ENCODE measurements around the gene RPL36AL.

The RPL36AL gene

GRCh38 chr14:49579841-49580240 is 40.6 kb downstream of the RPL36AL start:
- TF ChIP-seq CTCF (IDR thresholded peaks at IDR 0.05; ENCODE audit: low read depth, low read length, missing control alignments), result no peak
- H3K4me3 ChIP-seq (ENCODE audit: low read depth, low read length), result no peak overlapping the region
- DNase-seq (ENCODE audit: low read depth), result no peak

DNA sequence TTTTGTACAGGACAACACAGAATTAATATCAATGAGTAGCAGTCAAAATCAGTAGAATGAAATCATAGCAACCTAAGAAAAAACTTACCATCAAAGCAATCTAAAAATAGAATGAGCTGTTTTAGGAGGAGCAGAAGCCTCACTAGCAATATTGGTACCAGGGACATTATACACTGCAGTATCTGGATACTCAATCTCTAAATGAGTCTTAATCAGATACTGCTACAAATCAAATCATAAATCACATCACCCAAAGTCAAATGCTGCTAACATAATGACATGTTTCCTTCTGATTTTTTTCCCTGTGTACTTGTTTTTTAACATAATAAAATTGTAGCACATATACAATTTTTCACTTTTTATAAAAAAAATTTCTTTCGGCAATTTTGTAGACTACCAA is 42.3 kb downstream of the RPL36AL start:
- no peak for TF ChIP-seq CTCF (IDR thresholded peaks at IDR 0.05; ENCODE audit: low read depth, low read length, missing control alignments)
- no peak for DNase-seq (ENCODE audit: low read depth)
- H3K4me3 ChIP-seq (ENCODE audit: low read depth, low read length), result no peak overlapping the region

DNA sequence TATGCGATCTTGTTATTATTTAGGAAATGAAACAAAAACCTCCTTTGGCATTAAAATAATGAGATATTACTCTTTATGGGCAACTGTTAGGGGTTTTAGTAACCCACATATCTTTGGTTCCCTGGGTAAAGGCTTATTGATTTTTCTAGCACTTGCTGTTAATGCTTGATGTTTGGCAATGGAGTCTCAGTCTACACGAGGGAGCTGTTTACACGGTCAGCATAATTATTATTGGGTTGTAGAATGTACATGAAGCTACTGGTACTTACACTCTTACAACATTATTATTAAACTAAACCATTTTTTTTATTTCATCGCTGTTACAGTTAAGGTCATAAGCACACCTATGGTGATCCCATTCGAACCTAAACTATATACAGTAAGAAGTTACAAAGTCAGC is 46.4 kb downstream of the RPL36AL start:
- TF ChIP-seq CTCF (IDR thresholded peaks at IDR 0.05; ENCODE audit: low read depth, low read length, missing control alignments), result no peak
- no peak overlapping the region for H3K4me3 ChIP-seq (ENCODE audit: low read depth, low read length)
- DNase-seq (ENCODE audit: low read depth), result no peak

GRCh38 chr14:49569281-49569680 is 51.1 kb downstream of the RPL36AL start:
- no peak for DNase-seq (ENCODE audit: low read depth)
- no peak overlapping the region for H3K4me3 ChIP-seq (ENCODE audit: low read depth, low read length)
- no peak for TF ChIP-seq CTCF (IDR thresholded peaks at IDR 0.05; ENCODE audit: low read depth, low read length, missing control alignments)

Data from GM12864 (cell line).